ENCODE data around the gene VPS35. TPM values are rescaled to one million over a fixed set of nuclear protein-coding genes. Genes with fewer than 3 reads are reported as not detected.

VPS35 gene
- 96.9 and 129 TPM in 2 replicates for total RNA-seq (2014; rRNA removed; shearing (Covaris generic))

GRCh38 chr16:46688654-46689364, at the start of gene VPS35:
Gene VPS35, minus strand, starts transcription at chr16:46689178. Its CDS starts 45 bp downstream, at chr16:46689133.
- peak; percentile 98 for DNase-seq (ENCODE audit: low read depth)

GRCh38 chr16:46737621-46738214, 48.7 kb upstream of the VPS35 start:
- DNase-seq (ENCODE audit: low read depth), result no peak

- DNase-seq (ENCODE audit: low read depth), result no peak
These were observed 47.7 kb upstream of the VPS35 start for GRCh38 chr16:46736695-46737094.

- no peak for DNase-seq (ENCODE audit: low read depth)
These were observed 44.4 kb upstream of the VPS35 start for GRCh38 chr16:46733319-46733830.

GRCh38 chr16:46732561-46732960, 43.6 kb upstream of the VPS35 start:
- no peak for DNase-seq (ENCODE audit: low read depth)

GRCh38 chr16:46731691-46732555, 42.9 kb upstream of the VPS35 start:
- DNase-seq (ENCODE audit: low read depth), result peak; percentile 24

GRCh38 chr16:46730801-46731690, 42.1 kb upstream of the VPS35 start:
- DNase-seq (ENCODE audit: low read depth), result no peak

- no peak for DNase-seq (ENCODE audit: low read depth)
These were observed 41.1 kb upstream of the VPS35 start for GRCh38 chr16:46730126-46730525.

GRCh38 chr16:46729326-46729995, 40.5 kb upstream of the VPS35 start:
- no peak for DNase-seq (ENCODE audit: low read depth)

GRCh38 chr16:46728806-46729205, 39.8 kb upstream of the VPS35 start:
- no peak for DNase-seq (ENCODE audit: low read depth)

- DNase-seq (ENCODE audit: low read depth), result no peak
These were observed 38.7 kb upstream of the VPS35 start for GRCh38 chr16:46727630-46728029.

GRCh38 chr16:46727184-46727583, 38.2 kb upstream of the VPS35 start:
- no peak for DNase-seq (ENCODE audit: low read depth)

- no peak for DNase-seq (ENCODE audit: low read depth)
These were observed 32.9 kb upstream of the VPS35 start for GRCh38 chr16:46721885-46722284.

- DNase-seq (ENCODE audit: low read depth), result no peak
These were observed 31.6 kb upstream of the VPS35 start for GRCh38 chr16:46720619-46721018.

- DNase-seq (ENCODE audit: low read depth), result no peak
These were observed 30.6 kb upstream of the VPS35 start for GRCh38 chr16:46719528-46719927.

- no peak for DNase-seq (ENCODE audit: low read depth)
These were observed 29.2 kb upstream of the VPS35 start for GRCh38 chr16:46718214-46718613.

GRCh38 chr16:46717692-46718091, 28.7 kb upstream of the VPS35 start:
- DNase-seq (ENCODE audit: low read depth), result no peak

GRCh38 chr16:46715769-46716305, 26.9 kb upstream of the VPS35 start:
- DNase-seq (ENCODE audit: low read depth), result peak; percentile 71

GRCh38 chr16:46714797-46715591, 26.0 kb upstream of the VPS35 start:
- no peak for DNase-seq (ENCODE audit: low read depth)

- no peak for DNase-seq (ENCODE audit: low read depth)
These were observed 24.7 kb upstream of the VPS35 start for GRCh38 chr16:46713634-46714033.
